Prostate gland (tissue), 2 donors: Measurements from ENCODE around the gene STOML3.

ENCODE experiments used
- CTCF ChIP-seq, 4 experiments: fragments of 200-600 bp in 2 of 4; fragments of 450-650 bp in 2 of 4; sonication (generic) in 2 of 4; IDR thresholded peaks; 1 replicate in 3 of 4; 2 replicates in 1 of 4; pipeline ENCODE4 v1.5.1; 2016 to 2019; ENCODE audit warnings: antibody characterized with exemption in 4 of 4, mild to moderate bottlenecking in 2 of 4, moderate library complexity in 2 of 4
- POLR2A ChIP-seq: fragments of 450-650 bp; IDR thresholded peaks from one replicate; pipeline ENCODE4 v1.6.1; 2016; ENCODE audit warnings: antibody characterized with exemption, mild to moderate bottlenecking
- POLR2AphosphoS5 ChIP-seq: sonication (generic); formaldehyde crosslinking; IDR thresholded peaks from one replicate; pipeline ENCODE4 v1.6.1; 2017; ENCODE audit warnings: antibody characterized with exemption

DNA sequence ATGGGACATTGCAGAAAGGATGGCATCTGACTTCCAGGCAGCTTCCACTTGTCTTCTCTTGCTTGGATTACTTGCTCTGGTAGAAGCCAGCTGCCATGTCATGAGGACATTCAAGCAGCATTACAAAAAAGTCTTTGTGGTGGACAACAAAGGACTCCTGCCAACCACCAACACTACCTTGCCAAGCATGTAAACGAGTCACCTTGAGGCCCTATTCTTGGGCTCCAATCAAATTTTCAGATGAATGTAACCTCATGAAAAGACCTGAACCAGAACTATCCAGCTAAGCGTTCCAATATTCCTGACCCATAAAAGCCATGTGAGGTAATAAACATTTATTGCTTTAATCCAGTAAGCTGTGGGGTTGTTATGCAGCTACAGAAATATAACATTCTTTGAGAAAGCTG, 34.8 kb upstream of the STOML3 start:
- TF ChIP-seq CTCF (IDR thresholded peaks at IDR 0.05) (no peak), POLR2AphosphoS5 (peak; percentile 80), POLR2A (no peak)
